Cerebellar nuclear complex (tissue), 1 donor: ENCODE data around the gene FGF22.
"Not testable (repeated sequence)": the region's sequence is repeated elsewhere in the genome, so short reads cannot be mapped to it uniquely, and the experiment has no call there.

Experiments
- DNase-seq, 2 experiments: peaks; one replicate each; lab custom pipeline; 2025; lab: John Stamatoyannopoulos, UW

The FGF22 gene

DNA sequence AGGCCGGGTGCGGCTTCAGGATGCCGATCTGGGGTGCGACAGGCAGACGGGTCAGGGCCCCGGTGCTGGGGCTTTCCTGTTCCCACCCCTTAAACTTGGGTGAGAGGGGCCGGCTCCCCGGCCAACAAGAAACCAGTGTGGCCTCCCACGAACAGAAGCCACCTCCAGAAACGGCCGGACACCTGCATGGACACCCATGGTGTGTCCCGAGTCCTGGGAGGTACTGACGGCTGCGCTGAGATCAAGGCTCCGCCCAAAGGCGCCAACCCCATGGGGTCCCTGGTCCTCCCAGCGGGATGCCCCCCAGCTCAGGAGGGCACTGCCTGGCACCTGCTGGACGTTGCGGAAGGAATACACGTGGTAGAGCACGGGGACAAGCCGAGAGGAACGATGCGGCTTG lies 17.9 kb upstream of the FGF22 start:
- DNase-seq: no peak

DNA sequence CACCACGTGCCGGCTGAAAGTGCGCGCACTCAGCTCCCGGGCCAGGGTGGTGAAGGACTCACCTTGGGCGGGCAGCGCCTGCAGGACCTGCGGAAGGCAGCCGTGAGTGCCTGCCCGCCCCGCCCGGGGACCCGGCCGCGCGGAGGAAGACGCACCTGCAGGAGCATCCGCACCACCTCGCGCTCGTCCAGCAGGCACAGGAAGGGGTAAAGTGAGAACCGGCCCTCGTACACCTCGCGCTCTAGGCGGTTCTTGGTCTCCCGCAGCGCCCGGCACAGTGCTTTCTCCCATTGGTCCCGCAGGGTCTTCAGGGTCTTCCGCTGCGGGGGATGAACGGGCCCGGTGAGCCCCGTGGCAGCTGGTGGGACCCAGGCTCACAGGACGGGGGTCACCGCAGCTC lies 17.0 kb upstream of the FGF22 start:
- no peak for DNase-seq

DNA sequence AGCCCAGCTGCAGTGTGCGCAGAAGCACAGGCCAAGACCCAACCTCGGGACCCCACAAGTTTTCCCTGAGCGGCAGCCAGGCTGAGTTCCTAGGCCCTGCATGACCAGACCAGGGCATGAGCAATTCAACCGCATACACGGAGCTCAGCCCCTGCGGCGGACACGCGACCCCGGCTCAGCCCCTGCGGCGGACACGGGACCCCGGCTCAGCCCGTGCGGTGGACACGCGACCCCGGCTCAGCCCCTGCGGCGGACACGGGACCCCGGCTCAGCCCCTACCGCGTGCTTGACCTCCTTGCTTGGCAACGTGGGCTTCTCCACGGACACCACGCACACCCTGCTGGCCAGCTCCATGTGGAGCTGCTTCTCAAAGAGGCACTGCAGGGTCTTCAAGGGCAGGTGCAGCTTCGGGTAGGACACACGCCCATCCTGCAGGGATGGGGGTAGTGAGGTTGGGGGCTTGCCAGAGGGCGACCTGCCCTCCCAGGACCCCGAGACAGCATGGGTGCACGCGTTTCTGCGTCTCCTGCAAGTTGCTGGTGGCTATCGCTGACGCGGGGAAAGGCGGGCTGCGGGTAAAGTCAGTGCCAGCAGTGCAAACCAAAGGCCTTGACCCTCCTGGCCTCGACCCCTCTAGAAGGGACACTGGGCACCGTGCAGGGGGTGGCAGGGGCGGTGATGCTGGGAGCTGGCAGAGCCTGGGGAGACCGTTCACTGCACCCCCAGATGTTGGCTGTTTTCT lies 16.3 kb upstream of the FGF22 start:
- DNase-seq: no peak

DNA sequence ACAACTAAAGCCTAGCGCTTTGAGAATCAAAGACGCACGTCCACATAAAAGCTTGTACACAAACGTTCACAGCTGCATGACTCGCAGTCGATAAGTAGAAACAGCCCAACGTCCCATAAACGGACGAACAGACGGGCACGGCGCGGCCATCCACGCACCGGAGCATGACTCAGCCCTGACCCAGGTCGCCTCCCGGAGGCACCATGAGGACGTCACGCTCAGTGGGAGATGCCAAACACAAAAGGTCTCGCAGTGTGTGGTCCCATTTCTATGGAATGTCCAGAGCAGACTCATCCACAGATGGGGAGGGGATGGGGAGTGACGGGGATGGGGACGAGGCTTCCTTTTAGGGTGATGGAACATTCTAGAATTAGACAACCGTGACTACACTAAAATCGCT lies 15.7 kb upstream of the FGF22 start:
- no peak for DNase-seq

DNA sequence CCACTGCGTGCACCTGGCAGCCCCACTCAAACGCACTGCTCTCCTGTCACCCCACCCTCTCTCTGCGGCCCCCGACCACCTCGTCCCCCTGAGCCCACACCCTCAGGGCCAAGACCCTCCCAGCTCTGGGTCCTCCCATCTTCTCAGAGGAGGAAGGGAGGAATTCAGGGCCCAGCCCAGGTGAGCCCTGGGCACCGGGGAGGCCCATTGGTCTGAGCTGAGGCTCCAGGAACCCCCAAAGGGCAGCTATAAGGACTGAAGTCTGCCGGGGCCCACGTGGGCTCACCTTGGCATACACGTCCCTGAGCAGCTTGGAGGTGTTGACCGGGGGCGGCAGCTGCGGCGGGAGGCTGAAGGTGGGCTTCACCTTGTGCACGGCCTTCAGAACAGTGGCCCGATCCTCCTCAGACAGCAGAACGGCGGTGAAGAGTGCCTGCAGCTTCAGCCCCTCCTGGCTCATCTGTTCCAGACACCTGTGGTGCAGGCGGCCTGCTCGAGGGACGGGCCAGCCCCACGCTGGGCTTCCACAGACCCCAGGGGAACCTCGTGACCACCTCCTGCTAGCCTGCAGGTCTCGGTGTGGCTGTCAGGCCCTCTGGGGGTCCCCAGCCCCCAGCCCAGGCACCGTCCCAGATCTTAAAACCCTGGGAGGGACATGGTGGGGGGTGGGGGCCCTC lies 15.1 kb upstream of the FGF22 start:
- DNase-seq: no peak

DNA sequence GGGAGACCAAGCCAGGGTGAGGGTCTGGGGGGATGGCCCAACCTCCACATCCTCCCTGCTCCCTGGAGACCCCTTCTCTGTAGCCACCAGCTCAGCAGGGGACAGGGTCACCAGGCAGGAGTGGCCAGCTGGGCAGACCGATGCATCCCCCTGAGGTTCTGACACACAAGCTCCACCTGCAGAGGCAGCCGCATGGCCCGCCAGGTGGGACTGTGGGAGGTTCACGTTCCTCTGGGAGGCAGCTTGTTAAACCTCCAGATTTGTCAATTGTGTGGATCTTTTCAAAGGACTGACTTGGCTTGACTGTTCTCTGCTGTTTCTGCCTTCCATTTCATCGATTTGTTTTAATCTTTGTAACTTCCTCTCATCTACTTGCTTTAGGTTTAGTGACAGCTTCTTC lies 14.4 kb upstream of the FGF22 start:
- DNase-seq: no peak

DNA sequence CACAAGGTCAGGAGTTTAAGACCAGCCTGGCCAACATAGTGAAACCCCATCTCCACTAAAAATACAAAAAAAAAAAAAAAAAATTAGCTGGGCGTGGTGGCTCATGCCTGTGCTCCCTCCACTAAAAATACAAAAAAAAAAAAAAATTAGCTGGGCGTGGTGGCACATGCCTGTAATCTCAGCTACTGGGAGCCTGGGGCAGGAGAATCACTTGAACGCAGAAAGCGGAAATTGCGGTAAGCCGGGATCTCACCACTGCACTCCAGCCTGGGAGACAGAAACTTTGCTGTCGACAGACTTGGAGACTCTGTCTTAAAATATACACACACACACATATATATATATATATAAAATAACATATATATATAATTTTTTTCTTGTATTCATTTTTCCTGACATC lies 13.1 kb upstream of the FGF22 start:
- not testable (repeated sequence) for DNase-seq

DNA sequence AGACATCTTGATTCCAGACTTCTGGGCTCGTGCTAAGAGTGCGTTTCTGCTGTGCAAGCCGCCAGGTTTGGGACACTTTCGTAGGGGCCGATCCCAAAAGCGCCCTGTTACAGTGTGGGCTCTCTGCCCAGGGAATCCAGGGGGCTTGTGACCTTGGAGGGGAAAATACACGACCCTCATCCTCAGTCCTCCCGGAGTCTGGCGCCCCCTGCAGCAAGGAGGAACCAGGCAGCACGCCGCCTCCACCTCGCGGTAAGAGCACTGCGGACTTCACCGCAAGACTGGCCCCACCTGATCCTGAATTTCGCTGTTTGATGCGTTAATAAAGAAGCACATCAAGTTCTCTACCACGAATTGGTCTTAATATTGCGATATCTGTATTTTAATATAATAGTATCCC lies 11.5 kb upstream of the FGF22 start:
- no peak for DNase-seq

DNA sequence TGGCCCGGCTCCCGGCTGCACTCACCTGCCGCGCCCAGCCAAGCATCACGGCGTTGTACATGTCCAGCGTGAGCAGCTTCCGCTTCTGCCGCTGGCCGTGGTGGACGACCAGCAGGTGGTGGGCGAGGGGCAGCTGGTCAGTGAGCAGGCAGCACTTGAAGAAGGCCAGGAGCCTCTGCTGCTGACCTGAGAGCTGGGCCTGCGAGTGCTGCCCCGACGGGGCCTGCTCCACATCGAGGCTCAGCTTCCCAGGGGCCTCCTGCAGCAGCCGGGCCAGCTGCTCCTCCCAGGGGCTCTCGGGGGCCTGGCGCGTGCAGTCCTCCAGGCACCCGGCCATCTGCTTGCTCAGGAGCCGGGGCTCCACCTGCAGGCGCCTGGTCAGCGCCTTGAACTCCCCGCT lies 10.2 kb upstream of the FGF22 start:
- not testable (repeated sequence) for DNase-seq

DNA sequence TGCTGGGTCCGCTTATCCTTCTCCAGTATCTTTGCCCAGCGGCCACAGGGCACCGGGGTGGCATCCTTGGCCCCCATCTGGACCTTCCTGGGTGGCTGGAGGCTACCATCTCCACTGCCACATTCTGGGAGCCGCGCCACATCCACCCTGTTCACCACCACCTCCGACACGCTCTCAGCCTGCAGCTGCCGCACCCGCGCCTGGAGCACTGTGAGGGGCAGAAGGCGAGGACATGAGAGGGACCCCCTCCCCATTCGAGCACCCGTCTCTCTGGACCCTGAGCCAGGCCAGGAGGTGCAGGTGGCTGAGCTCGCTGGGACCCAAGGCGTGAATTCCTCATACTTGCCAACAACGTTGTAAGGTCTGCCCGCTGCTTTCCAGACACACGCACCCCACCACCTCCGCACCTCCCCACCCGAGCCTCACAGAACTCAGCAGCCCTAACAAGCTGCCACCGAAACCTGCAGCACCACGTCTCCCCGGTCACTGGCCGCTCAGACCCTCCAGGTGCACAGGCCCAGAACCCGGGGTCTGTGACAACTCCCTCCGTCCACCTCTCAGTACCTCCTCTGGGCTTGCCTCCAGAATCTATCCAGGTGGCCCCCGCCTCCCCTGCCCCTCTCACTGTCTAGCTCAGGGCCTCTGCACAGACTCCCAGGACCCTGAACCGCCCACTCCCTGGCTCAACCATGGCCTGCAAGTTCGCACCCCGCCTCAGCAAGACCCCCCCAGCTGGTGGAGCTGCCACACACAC lies 9.5 kb upstream of the FGF22 start:
- DNase-seq: no peak

DNA sequence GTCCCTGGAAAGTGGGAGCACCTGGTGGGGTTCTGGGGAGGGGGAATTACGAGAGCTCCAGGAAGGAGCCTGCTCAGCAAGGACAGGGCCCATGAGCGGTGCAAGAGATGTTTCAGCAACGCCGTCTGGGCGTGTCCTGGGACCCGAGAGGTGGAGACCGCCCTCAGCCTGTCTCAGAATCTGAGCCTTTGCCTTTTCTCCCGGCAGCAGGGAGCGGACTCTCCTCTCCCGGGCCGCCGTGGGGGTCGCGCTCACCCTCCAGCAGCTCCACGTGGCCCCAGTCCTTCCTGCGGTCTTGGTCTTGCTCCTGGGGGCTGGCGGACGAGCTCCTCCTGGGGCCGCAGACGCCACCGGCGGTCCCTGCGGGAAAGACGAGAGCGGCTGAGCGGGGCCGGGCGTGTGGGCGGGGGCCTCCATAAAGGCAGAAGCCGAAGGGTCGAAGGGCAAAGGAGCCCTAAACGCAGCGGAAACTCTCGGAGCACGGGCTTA lies 7.1 kb upstream of the FGF22 start:
- DNase-seq: no peak

DNA sequence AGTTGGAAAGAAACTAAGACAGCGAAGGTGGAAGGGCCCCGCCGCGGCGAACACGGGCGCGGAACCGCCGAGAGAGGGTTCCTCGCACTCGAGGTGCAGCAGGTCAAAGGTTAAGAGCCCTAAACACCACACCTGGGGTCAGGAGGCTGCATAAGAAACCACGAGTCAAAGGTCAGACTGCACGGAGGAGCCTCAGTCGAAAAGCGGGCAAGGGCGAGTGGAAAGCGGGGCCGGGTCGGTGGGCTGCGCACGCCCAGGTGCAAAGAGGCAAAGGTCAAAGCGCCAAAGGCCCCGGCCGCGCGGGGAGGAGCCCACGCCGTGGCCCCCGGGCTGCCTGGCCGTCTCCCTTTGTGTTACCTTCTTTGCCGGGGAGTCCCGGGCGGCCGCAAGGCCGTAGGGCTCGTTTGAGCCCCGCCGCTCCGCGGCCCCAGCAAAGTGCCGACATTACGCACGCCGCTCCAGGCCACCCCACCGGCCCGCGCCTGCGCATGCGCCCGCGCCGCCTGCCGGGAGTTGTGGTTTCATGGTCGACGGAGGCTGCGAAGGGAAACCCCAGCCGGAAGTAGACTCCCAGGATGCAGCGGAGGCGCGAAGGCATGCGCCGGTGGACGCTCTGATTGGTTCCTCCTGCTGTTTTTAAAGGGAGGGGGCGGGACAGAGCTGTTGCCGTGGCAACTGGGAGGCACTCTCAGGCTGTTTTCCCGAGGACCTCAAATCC lies 6.5 kb upstream of the FGF22 start, which contains the start of gene POLRMT:
Gene POLRMT, minus strand, starts transcription at position 470 of the 718 bp plus-strand sequence. Its CDS starts 25 bp downstream, at position 445.
- peak; percentile 43 to 94 for DNase-seq

DNA sequence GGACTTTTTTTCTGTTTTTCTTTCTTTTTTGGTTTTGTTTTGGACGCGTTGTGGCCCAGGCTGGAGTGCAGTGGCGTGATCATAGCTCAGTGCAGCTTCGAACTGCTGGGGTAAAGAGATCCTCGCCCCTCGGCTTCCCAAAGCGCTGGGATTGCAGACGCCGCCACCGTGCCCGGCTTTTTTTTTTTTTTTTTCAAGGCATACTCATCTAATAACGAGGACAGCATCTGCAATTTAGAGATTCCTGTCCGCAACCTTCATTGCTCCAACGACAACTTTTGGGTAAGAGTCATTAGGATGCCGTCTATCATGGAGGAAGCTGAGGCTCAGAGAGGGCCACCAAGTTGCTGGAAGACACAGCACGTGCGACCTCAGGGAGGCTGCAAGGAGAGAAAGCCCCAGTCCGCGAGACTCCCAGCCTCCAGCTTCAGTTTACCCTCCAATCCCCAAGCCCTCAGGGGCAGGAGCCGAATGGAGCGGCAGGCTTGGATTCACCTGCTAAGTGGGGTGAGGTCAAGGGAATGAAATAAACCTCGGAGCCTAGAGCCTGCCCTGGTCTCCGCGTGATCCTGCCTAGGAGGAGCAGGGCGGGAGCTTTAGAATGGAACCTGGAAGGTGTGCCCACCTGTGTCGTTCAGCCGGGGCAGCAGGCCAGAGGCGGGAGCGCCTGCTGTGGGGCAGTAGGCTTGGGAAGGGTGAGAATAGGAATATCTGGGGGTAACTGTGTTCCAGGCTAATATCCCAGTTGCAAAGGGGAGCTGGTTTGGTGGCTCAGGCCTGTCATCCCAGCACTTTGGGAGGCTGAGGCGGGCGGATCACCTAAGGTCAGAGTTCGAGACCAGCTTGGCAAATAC lies 5.7 kb upstream of the FGF22 start:
- no peak for DNase-seq

DNA sequence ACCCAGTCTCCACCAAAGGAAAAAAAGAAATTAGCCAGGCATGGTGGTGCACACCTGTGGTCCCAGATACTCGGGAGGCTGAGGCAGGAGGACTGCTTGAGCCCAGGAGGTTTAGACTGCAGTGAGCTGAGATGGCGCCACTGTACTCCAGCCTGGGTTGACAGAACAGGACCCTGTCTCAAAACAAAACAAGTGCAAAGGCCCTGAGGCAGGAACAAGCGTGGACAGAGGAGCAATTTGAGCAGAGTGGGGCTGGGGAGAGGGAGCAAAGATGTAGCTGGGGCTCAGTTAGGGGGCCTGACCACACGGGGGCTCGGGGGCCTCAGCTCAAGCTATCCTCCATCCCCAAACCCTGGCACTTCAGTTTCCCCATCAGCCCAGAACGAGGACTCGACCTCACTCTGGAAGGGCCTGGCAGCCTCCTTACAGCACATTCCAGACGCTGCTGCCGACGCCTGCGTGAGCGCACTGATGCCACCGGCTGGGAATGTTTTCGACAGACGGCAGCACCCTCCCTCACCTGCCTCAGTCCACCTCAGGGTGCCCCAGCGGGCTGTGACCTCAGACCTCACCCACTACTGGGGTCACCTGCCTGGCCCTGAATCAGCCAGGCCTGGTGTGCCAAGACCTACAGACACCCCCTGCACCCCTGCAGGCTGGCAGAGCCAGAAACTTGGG lies 4.6 kb upstream of the FGF22 start:
- no peak for DNase-seq

DNA sequence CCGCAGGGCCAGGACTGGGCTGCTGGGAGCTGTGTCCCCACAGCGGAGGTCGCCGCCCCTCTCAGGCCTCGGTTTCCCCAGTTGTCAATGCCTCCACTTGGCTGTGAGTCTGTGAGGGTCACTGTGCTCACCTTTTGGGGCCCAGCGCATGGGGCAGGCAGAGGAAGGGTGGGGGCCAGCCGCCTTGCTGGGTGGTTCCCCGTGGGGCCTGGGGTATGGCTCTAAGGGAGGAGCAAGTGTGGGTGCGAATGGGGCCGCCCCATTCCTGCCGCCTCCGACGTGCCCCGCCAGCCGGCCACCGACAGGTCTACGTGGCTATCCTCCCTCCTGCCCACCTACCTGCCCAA lies 800 bp upstream of the FGF22 start:
- DNase-seq: no peak

DNA sequence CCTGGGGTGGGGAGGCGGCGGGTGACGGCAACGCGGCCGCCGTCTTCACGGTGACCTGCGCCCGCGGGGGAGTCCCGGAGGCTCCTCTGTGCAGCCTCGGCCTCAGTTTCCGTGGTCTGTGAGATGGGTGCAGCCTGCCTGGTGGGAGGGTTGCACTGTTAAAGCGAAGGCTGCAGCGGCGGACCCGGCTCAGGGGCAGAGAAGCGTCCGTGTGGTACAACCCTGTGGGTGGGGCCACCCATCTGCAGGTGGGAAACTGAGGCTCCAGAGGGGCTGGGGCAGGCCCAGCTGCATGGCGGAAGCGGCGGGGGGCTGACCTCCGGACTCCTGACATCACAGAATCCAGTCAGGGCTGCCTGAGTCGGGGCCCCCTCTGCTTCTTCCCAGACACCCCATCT lies 481 bp downstream of the FGF22 start:
- no peak for DNase-seq

DNA sequence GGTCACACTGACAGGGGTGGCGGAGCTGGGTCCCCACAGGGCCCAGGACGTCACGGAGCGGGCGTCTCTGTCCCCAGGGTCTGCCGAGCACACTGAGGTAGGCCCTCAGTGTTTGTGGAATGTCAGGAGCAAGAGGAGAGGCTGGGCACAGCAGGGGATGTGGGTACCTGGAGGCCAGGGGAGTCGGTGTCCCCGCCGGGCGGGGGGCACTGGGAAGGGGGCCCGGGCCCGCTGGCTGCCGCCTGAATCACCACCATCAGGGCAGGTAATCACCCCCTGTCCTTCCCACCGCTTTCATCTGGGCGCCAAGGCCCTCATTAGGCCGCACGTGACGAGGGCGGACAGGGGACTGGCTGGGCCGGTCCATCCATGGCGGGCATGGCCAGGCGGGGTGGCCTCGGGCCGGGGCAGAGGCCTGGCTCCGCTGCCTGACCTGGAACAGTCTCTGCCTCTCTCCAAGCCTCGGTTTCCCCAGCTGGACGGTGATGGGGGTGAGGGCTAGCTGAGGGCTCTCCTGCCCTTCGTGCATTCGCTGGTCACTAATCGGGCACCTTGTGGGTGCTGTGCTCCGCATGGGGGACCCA lies 1.0 kb downstream of the FGF22 start:
- DNase-seq: no peak

DNA sequence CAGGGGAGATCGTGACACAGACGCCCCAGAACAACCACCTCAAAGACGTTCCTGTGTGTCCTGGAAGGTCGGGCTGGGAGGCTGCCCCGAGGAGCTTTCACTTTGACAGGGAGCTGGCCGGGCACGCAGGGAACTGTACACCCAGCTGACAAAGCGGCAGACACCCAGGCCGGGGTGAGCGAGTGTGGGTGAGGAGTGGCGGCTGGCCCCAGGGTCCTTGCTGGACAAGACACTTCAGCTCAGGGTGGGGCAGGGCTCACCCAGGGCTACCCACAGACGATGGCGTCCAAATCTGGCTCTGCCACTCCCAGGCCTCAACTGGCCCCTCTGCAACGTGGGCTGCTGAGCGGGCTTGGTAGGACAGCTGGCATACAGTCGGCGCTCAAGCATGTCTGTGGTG lies 2.0 kb downstream of the FGF22 start:
- no peak for DNase-seq

DNA sequence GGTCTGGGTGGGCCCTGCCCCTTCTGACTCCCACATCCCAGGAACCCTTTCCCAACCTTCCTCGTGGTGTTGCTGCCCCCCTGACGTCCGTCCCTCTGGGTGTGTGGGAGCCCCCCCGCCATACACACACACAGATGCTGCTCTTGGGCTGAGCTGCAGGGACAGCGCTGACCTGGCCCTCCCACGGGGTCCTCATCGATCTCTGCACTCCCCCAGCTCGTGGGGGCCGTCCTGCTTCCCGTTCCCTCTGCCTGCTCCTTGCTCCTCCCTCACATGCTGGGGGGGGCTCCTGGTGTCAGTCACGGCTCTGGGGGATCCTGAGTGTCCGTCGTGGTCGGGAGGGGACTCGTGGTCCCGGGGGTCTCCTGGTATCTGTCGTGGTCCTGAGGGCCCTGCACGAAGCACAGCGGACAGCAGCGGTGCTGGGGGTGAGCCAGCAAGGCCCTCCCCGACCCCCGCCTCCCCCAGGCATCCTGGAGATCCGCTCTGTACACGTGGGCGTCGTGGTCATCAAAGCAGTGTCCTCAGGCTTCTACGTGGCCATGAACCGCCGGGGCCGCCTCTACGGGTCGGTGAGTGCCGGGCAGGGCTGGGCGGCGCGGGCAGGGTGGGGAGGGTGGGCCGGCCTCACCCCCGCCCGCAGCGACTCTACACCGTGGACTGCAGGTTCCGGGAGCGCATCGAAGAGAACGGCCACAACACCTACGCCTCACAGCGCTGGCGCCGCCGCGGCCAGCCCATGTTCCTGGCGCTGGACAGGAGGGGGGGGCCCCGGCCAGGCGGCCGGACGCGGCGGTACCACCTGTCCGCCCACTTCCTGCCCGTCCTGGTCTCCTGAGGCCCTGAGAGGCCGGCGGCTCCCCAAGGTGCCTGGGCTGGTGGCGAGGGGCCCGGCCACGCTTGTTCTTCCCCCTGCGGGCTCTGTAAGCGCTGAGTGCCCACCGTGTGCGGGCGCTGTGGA lies 3.4 kb downstream of the FGF22 start:
- DNase-seq: no peak
